BJ (cell line): Measurements from ENCODE around the gene THSD7A. TPM values are rescaled to one million over a fixed set of nuclear protein-coding genes. Genes with fewer than 3 reads are reported as not detected.

ENCODE experiments used
- CTCF ChIA-PET: fragments of 350-600 bp; formaldehyde crosslinking; extraction: SDS; loops from one replicate; lab custom pipeline; 2021; ENCODE audit warnings: antibody characterized with exemption, inconsistent platforms; lab: Yijun Ruan, JAX
- POLR2A ChIA-PET: fragments of 300-600 bp; sonication (Branson Sonifier 250); formaldehyde crosslinking; extraction: SDS; loops from one replicate; lab custom pipeline; 2021; ENCODE audit warnings: antibody characterized with exemption; lab: Charles Lee
- DNase-seq: peaks from one replicate; pipeline ENCODE4 v3.0.0-alpha.2; 2011; ENCODE audit warnings: low read depth
- H3K27me3 ChIP-seq: 2 replicates; pipeline ENCODE4 v1.6.0; 2011; ENCODE audit warnings: low read length; ENCODE audit not compliant: control insufficient read depth, insufficient read depth
- H3K36me3 ChIP-seq: 2 replicates; pipeline ENCODE4 v1.5.1; 2011; ENCODE audit warnings: low read length; ENCODE audit not compliant: control insufficient read depth, insufficient read depth
- H3K4me3 ChIP-seq: 2 replicates; pipeline ENCODE4 v1.5.1; 2011; ENCODE audit warnings: low read depth, mild to moderate bottlenecking, control low read depth, low read length
- polyA plus RNA-seq: library from polyadenylated mRNA; depleted of rRNA; stranded (reverse); fragments of >200 nt; gene quantifications from 2 replicates; pipeline ENCODE4 v1.2.3, GENCODE V29; 2011
- TF ChIP-seq, protein P1 (sequence below): IDR thresholded peaks from 2 replicates; pipeline ENCODE4 v1.5.1; 2011; ENCODE audit warnings: low read depth, mild to moderate bottlenecking, control low read depth, inconsistent platforms, low read length, moderate library complexity; ENCODE audit not compliant: insufficient read depth

THSD7A gene
- polyA plus RNA-seq, 1 experiment: 0.02 TPM

DNA sequence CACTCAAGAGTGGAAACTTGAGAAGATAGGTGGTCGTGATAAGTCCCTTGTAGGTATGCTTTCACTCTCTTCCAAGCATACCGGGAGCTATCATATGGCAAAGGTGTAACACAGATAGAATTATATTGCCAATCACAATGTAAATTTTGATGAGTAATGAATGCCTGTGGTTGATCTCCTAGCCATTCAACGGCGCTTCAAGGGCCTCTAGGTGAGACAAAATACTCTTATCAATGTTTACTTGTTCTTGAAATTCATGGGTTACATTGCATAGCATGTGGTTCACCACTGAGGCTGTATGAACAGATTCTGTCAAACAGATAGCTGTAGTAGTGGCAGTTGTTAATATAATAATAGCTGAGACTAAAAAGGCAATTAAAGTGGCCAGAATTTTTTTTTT lies 82.4 kb downstream of the THSD7A start:
- H3K36me3 ChIP-seq: no peaks in the 10 kb centered on the region
- DNase-seq: no peak
- no peak overlapping the region for H3K4me3 ChIP-seq
- no peaks in the 10 kb centered on the region for H3K27me3 ChIP-seq
- CTCF ChIA-PET: no interaction called here
- POLR2A ChIA-PET: no interaction called here
- TF ChIP-seq, protein P1, sequence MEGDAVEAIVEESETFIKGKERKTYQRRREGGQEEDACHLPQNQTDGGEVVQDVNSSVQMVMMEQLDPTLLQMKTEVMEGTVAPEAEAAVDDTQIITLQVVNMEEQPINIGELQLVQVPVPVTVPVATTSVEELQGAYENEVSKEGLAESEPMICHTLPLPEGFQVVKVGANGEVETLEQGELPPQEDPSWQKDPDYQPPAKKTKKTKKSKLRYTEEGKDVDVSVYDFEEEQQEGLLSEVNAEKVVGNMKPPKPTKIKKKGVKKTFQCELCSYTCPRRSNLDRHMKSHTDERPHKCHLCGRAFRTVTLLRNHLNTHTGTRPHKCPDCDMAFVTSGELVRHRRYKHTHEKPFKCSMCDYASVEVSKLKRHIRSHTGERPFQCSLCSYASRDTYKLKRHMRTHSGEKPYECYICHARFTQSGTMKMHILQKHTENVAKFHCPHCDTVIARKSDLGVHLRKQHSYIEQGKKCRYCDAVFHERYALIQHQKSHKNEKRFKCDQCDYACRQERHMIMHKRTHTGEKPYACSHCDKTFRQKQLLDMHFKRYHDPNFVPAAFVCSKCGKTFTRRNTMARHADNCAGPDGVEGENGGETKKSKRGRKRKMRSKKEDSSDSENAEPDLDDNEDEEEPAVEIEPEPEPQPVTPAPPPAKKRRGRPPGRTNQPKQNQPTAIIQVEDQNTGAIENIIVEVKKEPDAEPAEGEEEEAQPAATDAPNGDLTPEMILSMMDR: no peak

DNA sequence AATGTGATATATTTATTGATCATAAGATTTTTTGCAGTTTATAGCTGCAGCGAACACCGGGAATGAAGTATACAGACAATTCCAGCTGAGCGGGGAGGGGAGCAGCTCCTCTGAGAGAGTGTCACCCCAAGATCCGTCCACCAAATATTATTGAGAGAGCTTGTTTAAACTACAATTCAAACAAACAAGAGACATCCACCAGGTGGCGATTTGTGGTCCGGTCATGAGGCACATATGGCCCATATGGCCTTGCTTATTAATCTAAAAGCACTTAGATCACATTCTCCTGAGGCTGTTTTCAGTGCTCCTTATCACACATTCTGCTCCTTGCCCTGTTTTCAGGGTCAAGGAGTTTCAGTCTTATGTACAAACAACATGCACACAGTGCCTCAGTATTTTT lies 83.1 kb downstream of the THSD7A start:
- ChIA-PET CTCF (no interaction called here), POLR2A (no interaction called here)

DNA sequence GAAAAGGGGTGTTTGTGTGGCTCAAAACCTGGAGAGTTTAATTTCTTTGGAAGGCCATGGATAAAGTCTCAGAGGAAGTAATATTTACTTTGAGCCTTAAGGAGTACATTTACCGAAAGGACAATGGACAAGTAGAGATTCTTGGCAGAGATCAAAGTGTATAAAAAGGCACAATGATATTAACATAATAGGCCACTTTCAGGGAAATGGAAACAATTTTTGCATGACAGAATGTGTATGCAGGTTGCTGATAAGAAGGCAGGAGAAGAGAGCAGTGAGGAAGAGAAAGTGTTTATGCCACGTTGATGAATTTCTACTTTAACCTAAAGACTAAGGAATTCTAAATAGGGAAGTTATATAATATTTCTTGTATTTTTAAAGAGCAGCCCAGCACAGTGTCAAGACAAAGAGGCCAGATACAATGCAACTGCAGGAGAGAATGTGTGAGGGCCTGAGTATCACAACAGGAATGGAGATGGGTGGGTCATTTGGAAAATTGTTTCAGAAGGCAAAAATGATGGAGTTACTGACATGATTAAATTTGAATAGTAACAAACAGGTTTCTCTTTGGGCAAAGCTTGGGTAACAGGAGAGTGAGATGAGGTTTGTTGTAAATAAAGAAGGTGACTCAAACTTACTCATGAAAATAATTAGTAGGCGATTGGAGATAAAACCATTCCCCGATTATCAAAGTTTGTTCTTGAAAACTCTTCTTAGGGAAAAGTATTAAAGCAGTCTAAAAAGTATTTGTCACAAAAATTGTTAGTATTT lies 84.1 kb downstream of the THSD7A start:
- POLR2A ChIA-PET: no interaction called here

More for the DNA sequence above, 83.1 kb downstream of the THSD7A start:
- DNase-seq: no peak
- Histone ChIP-seq H3K36me3 (no peaks in the 10 kb centered on the region), H3K4me3 (no peak overlapping the region), H3K27me3 (no peaks in the 10 kb centered on the region)
- TF ChIP-seq, protein P1: no peak

GRCh38 chr7:11746591-11746990 lies 85.4 kb downstream of the THSD7A start:
- ChIA-PET POLR2A (no interaction called here), CTCF (no interaction called here)
- TF ChIP-seq, protein P1: no peak
- no peak overlapping the region for H3K4me3 ChIP-seq
- H3K27me3 ChIP-seq: no peaks in the 10 kb centered on the region
- DNase-seq: no peak
- no peaks in the 10 kb centered on the region for H3K36me3 ChIP-seq

More for the DNA sequence above, 84.1 kb downstream of the THSD7A start:
- Histone ChIP-seq H3K36me3 (no peaks in the 10 kb centered on the region), H3K4me3 (no peak overlapping the region), H3K27me3 (no peaks in the 10 kb centered on the region)
- CTCF ChIA-PET: no interaction called here
- TF ChIP-seq, protein P1: no peak
- no peak for DNase-seq

DNA sequence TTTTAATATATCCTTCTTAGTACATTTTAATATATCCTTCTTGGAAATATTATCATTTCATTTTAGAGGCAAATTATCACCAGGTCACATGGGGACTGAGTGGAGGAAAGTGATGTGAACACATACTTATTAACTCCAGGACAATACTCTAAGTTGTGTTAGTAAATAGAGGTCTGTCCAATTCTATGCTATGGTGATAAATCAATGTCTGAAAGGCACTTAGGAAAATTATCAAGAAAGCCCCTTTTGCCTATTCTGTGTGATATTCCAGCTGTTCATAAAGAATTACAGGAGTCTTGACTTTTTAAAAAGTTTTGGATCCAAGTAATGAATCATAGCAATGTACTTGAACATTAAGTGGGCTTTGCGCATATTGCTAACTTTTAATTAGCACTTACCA lies 88.5 kb downstream of the THSD7A start:
- Histone ChIP-seq H3K36me3 (no peaks in the 10 kb centered on the region), H3K27me3 (no peaks in the 10 kb centered on the region), H3K4me3 (no peak overlapping the region)
- no peak for DNase-seq
- TF ChIP-seq, protein P1: no peak
- POLR2A ChIA-PET: no interaction called here
- CTCF ChIA-PET: no interaction called here
